ENCODE measurements around the gene KCNQ1OT1. TPM values are rescaled to one million over a fixed set of nuclear protein-coding genes. Genes with fewer than 3 reads are reported as not detected.

KCNQ1OT1 gene
- total and polyA plus RNA-seq, 9 donors: 0.43 to 11.5 (median 5.2) TPM

DNA sequence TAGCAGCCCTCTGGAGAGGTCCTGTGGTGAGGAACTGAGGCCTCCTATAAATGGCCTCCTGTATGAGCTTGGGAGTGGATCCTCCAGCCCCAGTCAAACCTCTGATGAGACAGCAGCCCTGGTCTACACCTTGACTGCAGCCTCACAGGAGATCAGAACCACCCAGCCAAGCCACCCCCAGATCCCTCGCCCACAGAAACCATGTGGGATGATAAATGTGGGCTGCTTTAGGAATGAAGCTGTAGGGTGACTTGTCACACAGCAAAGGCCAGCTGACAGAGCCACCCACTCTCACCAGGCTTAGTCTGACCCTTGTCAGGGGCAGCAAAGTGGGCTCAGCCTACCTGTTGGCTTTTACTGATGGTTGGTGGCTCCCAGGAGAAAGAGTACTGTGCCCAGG lies 6.5 kb upstream of the KCNQ1OT1 start:
- H3K4me3 ChIP-seq: no peak overlapping the region
- H3K27me3 ChIP-seq: no peaks in the 10 kb centered on the region
- TF ChIP-seq EP300 (IDR thresholded peaks at IDR 0.05) (no peak), CTCF (IDR thresholded peaks at IDR 0.05) (no peak), POLR2A (IDR thresholded peaks at IDR 0.05) (no peak)
- H3K36me3 ChIP-seq: no peaks in the 10 kb centered on the region
- 100% methylated on average over 1 of the region's 1 CpG for WGBS, 3 donors
- no peaks in the 10 kb centered on the region for H3K9me3 ChIP-seq
- no peak overlapping the region for H3K27ac ChIP-seq
- DNase-seq: no peak
- H3K4me1 ChIP-seq (ENCODE audit: insufficient read depth): peaks cover 7% of the 10 kb centered on the region
- intact Hi-C loops (cut with DNase I): no loop called here

GRCh38 chr11:2704896-2705606 lies 5.3 kb upstream of the KCNQ1OT1 start:
- Histone ChIP-seq H3K9me3 (no peaks in the 10 kb centered on the region), H3K36me3 (no peaks in the 10 kb centered on the region), H3K27me3 (no peaks in the 10 kb centered on the region), H3K4me3 (no peak overlapping the region), H3K4me1 (ENCODE audit: insufficient read depth) (peaks cover 7% of the 10 kb centered on the region), H3K27ac (no peak overlapping the region)
- TF ChIP-seq EP300 (IDR thresholded peaks at IDR 0.05): no peak
- no peak for TF ChIP-seq CTCF (IDR thresholded peaks at IDR 0.05)
- TF ChIP-seq POLR2A (IDR thresholded peaks at IDR 0.05): no peak
- WGBS, 3 donors: 86 to 95% (median 90%) methylated on average over 14 of the region's 14 CpGs
- intact Hi-C loops (cut with DNase I): no loop called here
- DNase-seq: peak in 2 of 5 donors; percentile 29 to 42

DNA sequence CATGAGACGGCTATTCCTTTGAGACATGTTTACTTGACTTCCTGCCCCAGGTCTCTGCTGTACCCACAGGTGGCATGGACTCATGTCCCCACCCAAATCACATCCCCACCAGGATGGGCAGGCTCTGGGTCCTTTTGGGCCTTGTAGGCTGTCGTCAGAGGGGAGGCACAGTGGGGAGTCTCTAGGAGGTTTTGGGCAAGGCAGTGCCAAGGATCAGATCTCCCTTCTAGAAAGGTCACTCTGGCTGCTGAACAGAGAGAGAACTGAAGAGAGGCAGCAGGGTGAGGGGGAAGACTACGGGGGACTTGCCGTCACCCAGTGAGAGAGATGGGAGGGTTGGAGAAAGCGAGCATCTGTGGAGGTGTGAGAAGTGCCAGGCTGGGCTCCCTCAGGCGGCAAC lies 4.6 kb upstream of the KCNQ1OT1 start:
- Histone ChIP-seq H3K27ac (no peak overlapping the region), H3K4me3 (no peak overlapping the region), H3K36me3 (no peaks in the 10 kb centered on the region), H3K27me3 (no peaks in the 10 kb centered on the region), H3K9me3 (no peaks in the 10 kb centered on the region), H3K4me1 (ENCODE audit: insufficient read depth) (peaks cover 7% of the 10 kb centered on the region)
- intact Hi-C loops (cut with DNase I): no loop called here
- no peak for TF ChIP-seq EP300 (IDR thresholded peaks at IDR 0.05)
- no peak for TF ChIP-seq CTCF (IDR thresholded peaks at IDR 0.05)
- no peak for TF ChIP-seq POLR2A (IDR thresholded peaks at IDR 0.05)
- DNase-seq: peak in 1 of 5 donors; percentile 30
- 93 to 97% (median 95%) methylated on average over 6 of the region's 6 CpGs for WGBS, 3 donors

- Histone ChIP-seq H3K9me3 (no peaks in the 10 kb centered on the region), H3K4me3 (no peak overlapping the region), H3K4me1 (ENCODE audit: insufficient read depth) (peaks cover 5% of the 10 kb centered on the region), H3K27me3 (no peaks in the 10 kb centered on the region), H3K27ac (no peak overlapping the region), H3K36me3 (no peaks in the 10 kb centered on the region)
- DNase-seq: peak in 2 of 5 donors; percentile 34 to 62
- intact Hi-C loops (cut with DNase I): no loop called here
- WGBS, 3 donors: 34 to 44% (median 41%) methylated on average over 16 of the region's 16 CpGs
- TF ChIP-seq EP300 (IDR thresholded peaks at IDR 0.05): no peak
- TF ChIP-seq POLR2A (IDR thresholded peaks at IDR 0.05): no peak
- TF ChIP-seq CTCF (IDR thresholded peaks at IDR 0.05): no peak
Measured at GRCh38 chr11:2703363-2704141, 3.8 kb upstream of the KCNQ1OT1 start.
